Smooth muscle cell (in vitro differentiated cells): Measurements from ENCODE around the gene ALPL. TPM values are rescaled to one million over a fixed set of nuclear protein-coding genes. Genes with fewer than 3 reads are reported as not detected.

Experiments
- DNase-seq: peaks from one replicate; lab custom pipeline; 2025; ENCODE audit not compliant: unreplicated experiment; lab: John Stamatoyannopoulos, UW
- H2AFZ ChIP-seq: fragments of 200-600 bp; sonication (generic); 2 replicates; pipeline ENCODE4 v1.6.0; 2016; ENCODE audit warnings: antibody characterized with exemption, low read depth, mild to moderate bottlenecking
- H3F3A ChIP-seq: fragments of 200-600 bp; sonication (generic); 2 replicates; pipeline ENCODE4 v1.6.0; 2017; ENCODE audit warnings: antibody characterized with exemption, low read depth
- H3K27ac ChIP-seq: fragments of 200-600 bp; sonication (generic); 2 replicates; pipeline ENCODE4 v1.5.1; 2016; ENCODE audit warnings: low read depth, mild to moderate bottlenecking
- H3K27me3 ChIP-seq: fragments of 200-600 bp; sonication (generic); 2 replicates; pipeline ENCODE4 v1.6.1; 2016; ENCODE audit warnings: low read depth, mild to moderate bottlenecking
- H3K36me3 ChIP-seq: fragments of 200-600 bp; sonication (generic); 2 replicates; pipeline ENCODE4 v1.5.1; 2016; ENCODE audit warnings: low read depth
- H3K4me1 ChIP-seq: fragments of 200-600 bp; sonication (generic); 2 replicates; pipeline ENCODE4 v1.5.1; 2016; ENCODE audit warnings: low read depth
- H3K4me2 ChIP-seq: fragments of 200-600 bp; sonication (generic); 2 replicates; pipeline ENCODE4 v1.6.0; 2016; ENCODE audit warnings: mild to moderate bottlenecking
- H3K4me3 ChIP-seq: fragments of 200-600 bp; sonication (generic); 2 replicates; pipeline ENCODE4 v1.5.1; 2016; ENCODE audit warnings: mild to moderate bottlenecking
- H3K79me2 ChIP-seq: fragments of 200-600 bp; sonication (generic); 2 replicates; pipeline ENCODE4 v1.6.0; 2016; ENCODE audit warnings: low read depth, mild to moderate bottlenecking
- H3K9ac ChIP-seq: fragments of 200-600 bp; sonication (generic); 2 replicates; pipeline ENCODE4 v1.6.0; 2016; ENCODE audit warnings: low read depth
- H3K9me3 ChIP-seq: fragments of 200-600 bp; sonication (generic); replicated peaks from 2 replicates; pipeline ENCODE4 v1.5.1; 2016; ENCODE audit warnings: low read depth
- H4K20me1 ChIP-seq: fragments of 200-600 bp; sonication (generic); 2 replicates; pipeline ENCODE4 v1.6.0; 2016; ENCODE audit warnings: low read depth
- CTCF ChIP-seq: fragments of 200-600 bp; sonication (generic); IDR thresholded peaks from 2 replicates; pipeline ENCODE4 v1.5.1; 2017; ENCODE audit warnings: borderline replicate concordance, mild to moderate bottlenecking, antibody characterized with exemption; ENCODE audit not compliant: insufficient read depth, poor library complexity, severe bottlenecking
- WGBS: methylation state at CpG from one replicate; pipeline ENCODE4 v1.1.7; 2016; ENCODE audit warnings: low lambda C conversion rate; 5-methylcytosine and 5-hydroxymethylcytosine counted together
- polyA plus RNA-seq: library from polyadenylated mRNA; unstranded; fragments of >200 nt; fragmentation: Nextera tagmentation; extraction: Ambion mirVana; gene quantifications from 2 replicates; pipeline ENCODE4 v1.2.1, GENCODE V29; 2016
- total RNA-seq: library from RNA; depleted of rRNA; stranded (reverse); fragments of >200 nt; gene quantifications from 2 replicates; pipeline ENCODE4 v1.2.3, GENCODE V29; 2014

ALPL gene
- total and polyA plus RNA-seq, 2 experiments from 2014 or later: 4.6 to 8.3 TPM

GRCh38 chr1:21503706-21504377, 5.4 kb upstream of the ALPL start:
- no peaks in the 10 kb centered on the region for H3F3A ChIP-seq
- 86% methylated on average over 7 of the region's 7 CpGs for WGBS
- H4K20me1 ChIP-seq: no peaks in the 10 kb centered on the region
- peaks cover 3% of the 10 kb centered on the region for H3K4me1 ChIP-seq
- no peak overlapping the region for H2AFZ ChIP-seq
- TF ChIP-seq CTCF: no peak
- H3K27ac ChIP-seq: no peak overlapping the region
- H3K36me3 ChIP-seq: no peaks in the 10 kb centered on the region
- no peak for DNase-seq
- H3K79me2 ChIP-seq: no peaks in the 10 kb centered on the region
- no peak overlapping the region for H3K4me2 ChIP-seq
- no peak overlapping the region for H3K9ac ChIP-seq
- H3K4me3 ChIP-seq: no peak overlapping the region
- H3K9me3 ChIP-seq: no peaks in the 10 kb centered on the region
- peaks cover 20% of the 10 kb centered on the region for H3K27me3 ChIP-seq

- WGBS: 80% methylated on average over 4 of the region's 4 CpGs
- DNase-seq: no peak
- no peak overlapping the region for H2AFZ ChIP-seq
- H3K27ac ChIP-seq: no peak overlapping the region
- no peaks in the 10 kb centered on the region for H3K9me3 ChIP-seq
- no peaks in the 10 kb centered on the region for H4K20me1 ChIP-seq
- H3K4me2 ChIP-seq: no peak overlapping the region
- peaks cover 13% of the 10 kb centered on the region for H3K4me1 ChIP-seq
- no peaks in the 10 kb centered on the region for H3K79me2 ChIP-seq
- peaks cover 20% of the 10 kb centered on the region for H3K27me3 ChIP-seq
- no peak overlapping the region for H3K4me3 ChIP-seq
- H3K36me3 ChIP-seq: no peaks in the 10 kb centered on the region
- H3F3A ChIP-seq: peaks cover 15% of the 10 kb centered on the region
- no peak for TF ChIP-seq CTCF
- H3K9ac ChIP-seq: no peak overlapping the region
Observed at GRCh38 chr1:21506804-21507203, 2.4 kb upstream of the ALPL start.

- H3K79me2 ChIP-seq: no peaks in the 10 kb centered on the region
- no peak overlapping the region for H3K4me3 ChIP-seq
- H4K20me1 ChIP-seq: no peaks in the 10 kb centered on the region
- no peak overlapping the region for H2AFZ ChIP-seq
- 100% methylated on average over 1 of the region's 1 CpG for WGBS
- no peak overlapping the region for H3K27ac ChIP-seq
- DNase-seq: no peak
- H3K9ac ChIP-seq: no peak overlapping the region
- H3K36me3 ChIP-seq: no peaks in the 10 kb centered on the region
- H3K27me3 ChIP-seq: peaks cover 20% of the 10 kb centered on the region
- no peaks in the 10 kb centered on the region for H3K9me3 ChIP-seq
- H3K4me1 ChIP-seq: peaks cover 15% of the 10 kb centered on the region
- TF ChIP-seq CTCF: no peak
- H3K4me2 ChIP-seq: no peak overlapping the region
- H3F3A ChIP-seq: peaks cover 15% of the 10 kb centered on the region
Observed at GRCh38 chr1:21507511-21508270, 1.5 kb upstream of the ALPL start.
